ENCODE measurements around the gene ZNF835. TPM values are rescaled to one million over a fixed set of nuclear protein-coding genes. Genes with fewer than 3 reads are reported as not detected.
"Not testable (repeated sequence)": the region's sequence is repeated elsewhere in the genome, so short reads cannot be mapped to it uniquely, and the experiment has no call there.

ZNF835 gene
- total RNA-seq (2014; rRNA removed): not detected in 2 replicates
- not detected for polyA plus RNA-seq (2012)

DNA sequence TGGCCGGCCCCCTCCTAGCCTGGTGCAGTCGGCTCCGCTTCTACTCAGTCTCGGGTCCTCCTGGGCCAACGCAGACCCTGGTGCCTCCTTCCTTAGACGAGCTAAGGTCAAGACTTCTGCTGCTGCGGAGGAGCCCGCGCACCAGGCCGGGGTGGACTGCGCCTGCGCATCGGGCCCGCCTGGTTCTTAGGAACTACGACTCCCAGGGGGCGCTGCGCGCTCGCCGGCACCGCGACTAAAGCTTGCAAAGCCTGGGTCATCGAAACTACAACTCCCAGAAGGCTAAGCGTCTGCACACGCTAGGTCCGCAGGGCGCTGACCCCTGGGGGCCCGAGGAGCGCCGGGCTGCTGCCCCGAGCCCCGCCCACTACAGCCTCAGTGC, at the start of gene ZNF835:
ZNF835 (minus strand) TSS at position 145 of the 382 bp plus-strand sequence. CDS start 6,559 bp downstream, outside the sequence.
- no peak for DNase-seq (ENCODE audit: low read depth)

DNA sequence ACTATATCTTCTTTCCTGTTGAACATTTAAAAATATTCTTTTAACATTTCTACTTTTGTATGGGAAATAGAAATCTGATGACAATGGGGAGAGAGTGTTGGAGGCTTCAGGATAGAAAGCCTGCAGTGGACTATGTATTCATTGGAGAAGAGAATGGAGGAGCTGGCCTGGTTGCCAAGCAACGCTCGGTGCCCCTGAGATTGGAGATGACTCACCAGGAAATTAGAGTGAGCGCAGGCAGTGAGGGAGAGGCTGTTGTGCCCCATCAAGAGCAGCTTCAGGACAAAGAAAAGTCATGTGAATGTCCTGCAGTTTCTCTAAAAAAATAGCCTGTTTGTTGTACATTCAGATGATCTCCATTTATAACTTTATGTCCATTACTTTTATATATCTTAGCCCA, 48.7 kb upstream of the ZNF835 start:
- no peak for DNase-seq (ENCODE audit: low read depth)

DNA sequence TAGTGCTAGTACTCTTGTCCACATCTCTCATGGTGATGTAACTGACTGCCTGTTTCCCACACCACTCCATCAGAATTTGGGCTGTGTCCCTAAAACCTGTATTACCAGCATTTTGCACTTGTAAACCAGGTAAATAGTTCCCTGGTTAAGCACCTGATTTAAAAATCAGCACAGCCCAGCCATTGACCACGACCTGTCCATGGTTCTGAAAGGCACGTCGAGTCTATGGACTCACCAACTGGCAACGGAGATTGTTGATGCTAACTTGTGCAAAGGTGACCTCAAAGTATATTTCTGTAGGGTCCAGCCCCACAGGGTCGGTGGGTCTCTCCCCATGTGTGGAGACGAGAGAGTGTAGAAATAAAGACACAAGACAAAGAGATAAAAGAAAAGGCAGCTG, 46.7 kb upstream of the ZNF835 start:
- DNase-seq (ENCODE audit: low read depth): no peak

DNA sequence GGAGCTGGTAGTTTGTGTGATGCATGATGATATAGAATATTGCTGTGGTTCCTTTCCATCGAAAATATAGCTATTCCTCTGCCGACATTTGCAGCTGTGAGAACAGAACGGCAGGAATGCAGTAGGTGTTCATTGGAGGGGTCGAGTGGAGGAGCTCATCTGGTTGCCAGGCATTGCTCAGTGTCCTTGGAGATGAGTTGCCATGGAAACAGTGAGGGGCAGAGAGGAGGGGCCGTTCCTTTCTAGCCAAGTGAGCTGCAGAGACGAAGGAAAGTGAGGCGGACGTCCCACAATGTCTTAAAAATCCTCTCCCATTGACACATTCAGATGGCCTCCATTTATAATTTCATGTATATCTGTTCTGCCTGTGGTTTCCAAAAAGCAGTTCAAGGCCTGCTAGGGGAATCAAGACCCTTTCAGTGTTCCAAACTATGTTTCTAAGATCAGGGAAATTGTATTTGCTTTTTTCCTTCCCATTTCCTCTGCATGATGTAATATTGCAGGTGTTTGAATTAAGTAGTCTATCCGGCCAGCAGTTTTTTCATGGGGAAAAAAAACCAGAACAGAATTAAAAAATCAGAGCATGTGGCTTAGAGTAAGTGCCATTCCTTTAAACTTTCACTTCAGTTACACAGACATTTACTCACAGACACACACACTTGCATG, 41.2 kb upstream of the ZNF835 start:
- DNase-seq (ENCODE audit: low read depth): no peak

DNA sequence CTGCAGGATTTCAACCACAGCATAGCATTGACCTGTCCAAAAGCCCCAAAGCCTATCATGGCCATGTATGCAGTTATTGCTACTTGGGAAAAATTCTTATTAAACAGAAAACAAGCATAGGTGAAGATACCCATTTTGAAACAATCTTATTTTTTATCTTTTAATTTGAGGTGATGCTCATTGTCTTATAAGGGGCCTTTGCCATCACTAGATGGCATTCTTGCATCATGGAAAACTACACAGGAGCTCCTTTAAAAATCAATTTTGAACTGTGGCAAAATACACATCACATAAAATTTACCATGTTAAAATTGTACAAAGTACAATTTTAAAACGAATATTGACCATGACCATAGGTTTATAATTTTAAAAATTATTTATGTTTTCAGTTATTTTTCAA, 38.9 kb upstream of the ZNF835 start:
- DNase-seq (ENCODE audit: low read depth): no peak

DNA sequence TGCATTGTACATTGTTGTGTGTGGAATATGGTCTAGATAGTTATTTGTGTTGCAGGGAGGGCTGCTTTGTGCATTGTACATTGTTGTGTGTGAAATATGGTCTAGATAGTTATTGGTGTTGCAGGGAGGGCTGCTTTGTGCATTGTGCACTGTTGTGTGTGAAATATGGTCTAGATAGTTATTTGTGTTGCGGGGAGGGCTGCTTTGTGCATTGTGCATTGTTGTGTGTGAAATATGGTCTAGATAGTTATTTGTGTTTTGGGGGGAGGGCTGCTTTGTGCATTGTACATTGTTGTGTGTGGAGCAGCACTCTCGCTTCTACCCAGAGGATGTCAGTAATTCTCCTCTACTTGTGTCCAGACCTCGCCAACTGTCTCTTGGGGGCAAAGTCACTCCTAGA, 36.3 kb upstream of the ZNF835 start:
- DNase-seq (ENCODE audit: low read depth): no peak

DNA sequence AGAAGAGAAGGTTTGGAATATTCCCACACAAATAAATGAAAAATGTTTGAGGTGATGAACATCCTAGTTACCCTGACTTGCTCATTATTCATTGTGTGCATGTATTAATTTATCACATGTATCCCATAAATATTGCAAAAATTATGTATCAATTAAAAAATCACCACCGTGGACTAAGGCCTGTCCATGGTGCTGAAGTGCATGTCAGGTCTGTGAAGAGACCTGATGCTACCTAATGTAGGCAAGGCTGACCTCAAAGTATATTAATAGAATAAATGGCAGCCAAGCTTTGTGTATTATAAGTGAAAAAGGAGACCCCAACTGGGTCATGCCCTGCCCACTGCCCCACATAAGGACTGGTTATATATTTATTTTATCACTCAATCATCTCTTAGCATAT, 34.4 kb upstream of the ZNF835 start:
- DNase-seq (ENCODE audit: low read depth): no peak

DNA sequence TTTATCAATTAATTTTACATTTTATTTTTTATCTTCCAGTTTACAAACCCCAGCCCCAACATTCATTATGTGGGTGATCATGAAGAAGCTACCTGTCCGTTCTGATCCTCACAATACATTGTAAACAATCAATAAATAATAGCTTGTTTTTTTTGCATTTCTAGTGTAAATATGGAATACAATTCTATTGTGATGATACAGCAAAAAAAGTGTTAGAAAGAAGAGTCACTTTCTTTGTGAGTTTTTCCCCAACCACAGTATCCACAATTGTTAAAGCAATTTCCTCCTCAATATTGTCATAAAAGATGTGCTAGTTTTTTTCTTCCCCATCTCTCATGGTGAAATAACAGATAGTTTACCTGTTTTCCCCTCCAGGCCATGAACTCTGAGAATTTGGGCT, 30.3 kb upstream of the ZNF835 start:
- no peak for DNase-seq (ENCODE audit: low read depth)

DNA sequence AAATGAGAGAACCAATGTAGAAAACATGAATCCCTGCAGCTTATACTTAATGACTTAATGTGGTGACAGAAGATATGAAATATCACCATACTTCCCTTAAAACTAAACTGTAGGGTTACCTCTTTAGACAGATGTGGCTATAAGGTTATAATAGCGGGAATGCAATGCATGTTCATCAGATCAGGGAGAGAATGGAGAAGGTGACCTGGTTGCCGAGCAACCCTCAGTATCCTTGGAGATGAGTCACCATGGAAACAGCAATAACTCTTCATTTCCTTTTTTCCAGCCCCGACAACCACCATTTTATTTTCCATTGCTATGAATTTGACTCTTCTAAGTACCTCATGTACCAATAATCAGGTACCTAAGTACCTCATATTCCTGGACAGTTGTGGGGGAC, 28.0 kb upstream of the ZNF835 start:
- DNase-seq (ENCODE audit: low read depth): no peak

DNA sequence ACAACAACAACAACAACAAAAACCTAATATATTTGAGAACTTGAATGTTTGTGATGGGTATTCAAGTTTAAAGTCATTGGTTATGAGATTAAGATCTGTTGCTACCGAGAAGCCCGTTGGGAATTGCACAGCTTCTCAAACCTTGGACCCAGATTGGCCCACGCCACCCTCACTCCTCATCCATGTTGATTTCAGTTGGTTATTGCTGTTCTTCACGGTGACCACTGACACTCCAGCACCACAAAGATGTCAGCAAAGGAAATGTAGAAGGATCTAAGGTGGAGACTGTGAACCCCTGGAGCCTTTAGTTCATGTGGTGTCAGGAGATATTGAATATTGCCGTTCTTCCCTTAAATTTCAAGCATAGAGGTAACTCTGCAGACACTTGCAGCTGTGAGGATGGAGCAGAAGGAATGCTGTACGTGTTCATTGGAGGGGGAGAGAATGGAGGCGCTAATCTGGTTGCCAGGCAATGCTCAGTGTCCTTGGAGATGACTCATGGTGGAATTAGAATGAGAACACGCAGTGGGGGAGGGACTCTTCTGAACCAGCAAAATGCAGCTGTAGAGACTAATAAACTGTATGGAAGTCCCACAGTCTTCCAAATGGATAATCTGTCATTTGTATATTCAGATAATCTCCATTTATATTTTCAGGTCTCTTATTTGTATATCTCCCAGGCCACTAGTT, 20.8 kb upstream of the ZNF835 start:
- peak; percentile 3 for DNase-seq (ENCODE audit: low read depth)

DNA sequence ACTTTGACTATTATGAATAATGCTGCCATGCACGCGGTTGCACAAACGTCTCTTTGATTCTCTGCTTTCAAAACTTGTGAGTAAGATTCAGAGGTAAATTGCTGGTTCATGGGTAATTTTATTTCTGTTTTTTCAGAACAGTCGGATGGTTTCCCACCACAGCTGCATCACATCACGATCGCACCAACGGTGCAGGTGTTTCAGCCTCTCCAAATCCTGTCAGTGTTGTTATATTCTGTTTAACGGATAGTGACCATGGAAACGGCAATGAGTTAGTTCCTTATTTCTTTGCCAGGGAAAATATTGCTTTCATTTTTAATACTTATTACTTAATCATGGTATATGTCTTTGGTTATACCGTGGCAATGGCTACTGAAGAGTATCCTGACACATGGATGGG, 19.1 kb upstream of the ZNF835 start:
- no peak for DNase-seq (ENCODE audit: low read depth)

DNA sequence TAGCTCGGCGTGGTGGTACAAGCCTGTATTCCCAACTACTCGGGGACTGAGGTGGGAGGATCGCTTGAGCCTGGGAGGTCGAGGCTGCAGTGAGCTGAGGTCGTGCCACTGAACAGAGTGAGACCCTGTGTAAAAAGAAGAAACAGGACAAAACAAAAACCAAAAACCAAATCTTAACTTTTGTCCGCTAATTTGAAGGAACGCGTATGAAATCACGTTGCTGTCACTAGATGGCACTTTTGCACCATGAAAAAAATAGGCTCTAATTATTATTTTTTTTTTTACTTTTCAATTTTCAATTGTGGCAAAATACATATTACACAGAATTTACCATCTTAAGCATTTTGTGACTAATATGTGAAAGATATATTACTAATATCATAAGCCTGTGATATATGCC, 17.6 kb upstream of the ZNF835 start:
- no peak for DNase-seq (ENCODE audit: low read depth)

DNA sequence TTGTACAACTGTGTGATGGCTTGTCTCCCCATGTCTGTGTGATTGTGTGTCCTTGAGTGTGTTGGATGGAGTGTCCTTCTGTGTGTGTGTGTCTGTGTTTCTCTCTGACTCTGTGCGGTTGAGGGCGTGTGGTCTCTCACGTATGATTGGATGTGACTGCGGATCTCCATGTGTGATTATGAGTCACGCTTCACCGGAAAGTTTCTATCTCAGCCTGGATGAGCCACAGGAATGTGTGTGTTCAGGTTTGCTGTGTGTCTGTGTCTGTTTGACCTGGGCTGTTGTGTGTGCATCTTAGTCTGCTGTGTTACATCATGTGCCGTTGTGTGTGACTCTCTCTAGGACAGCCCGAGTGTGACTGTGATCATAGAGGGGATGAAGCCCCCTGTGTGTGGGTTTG, 15.5 kb upstream of the ZNF835 start:
- DNase-seq (ENCODE audit: low read depth): peak; percentile 4

DNA sequence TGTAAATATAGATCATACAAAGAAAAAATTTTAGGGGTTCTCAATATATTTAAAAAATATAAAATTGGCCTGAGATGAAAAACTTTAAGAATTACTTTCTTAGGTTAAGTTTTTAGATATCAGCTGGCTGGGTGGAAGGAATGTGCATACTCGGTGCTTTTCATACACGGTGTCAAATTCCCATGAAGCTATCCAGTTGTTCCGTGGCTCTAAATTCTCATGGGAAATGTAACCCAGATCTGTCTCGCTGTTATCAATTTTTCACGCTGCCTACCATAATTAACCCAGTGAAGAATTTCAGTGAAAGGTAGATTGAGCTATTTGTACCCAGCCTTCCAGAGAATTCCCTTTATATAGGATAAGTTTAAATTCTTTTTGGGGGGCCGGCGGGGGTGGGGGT, 11.6 kb upstream of the ZNF835 start:
- DNase-seq (ENCODE audit: low read depth): no peak

DNA sequence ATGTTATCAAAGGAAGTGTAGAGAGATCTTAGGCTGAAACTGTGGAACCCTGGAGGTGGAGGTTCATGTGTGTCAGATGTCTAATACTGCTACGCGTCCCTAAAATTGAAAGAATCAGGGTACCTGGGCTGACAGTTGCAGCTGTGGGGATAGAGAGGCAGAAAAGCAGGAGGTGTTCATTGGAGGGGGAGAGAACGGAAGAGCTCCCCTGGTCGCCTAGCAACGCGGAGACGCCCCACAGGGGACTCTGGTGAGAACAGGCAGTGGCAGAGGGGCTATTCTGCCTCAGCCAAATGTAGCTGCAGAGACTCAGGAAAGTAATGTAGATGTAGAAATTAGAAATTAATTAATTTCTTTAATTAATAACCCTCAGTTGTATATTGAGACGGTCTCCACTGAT, 10.1 kb upstream of the ZNF835 start:
- DNase-seq (ENCODE audit: low read depth): no peak

DNA sequence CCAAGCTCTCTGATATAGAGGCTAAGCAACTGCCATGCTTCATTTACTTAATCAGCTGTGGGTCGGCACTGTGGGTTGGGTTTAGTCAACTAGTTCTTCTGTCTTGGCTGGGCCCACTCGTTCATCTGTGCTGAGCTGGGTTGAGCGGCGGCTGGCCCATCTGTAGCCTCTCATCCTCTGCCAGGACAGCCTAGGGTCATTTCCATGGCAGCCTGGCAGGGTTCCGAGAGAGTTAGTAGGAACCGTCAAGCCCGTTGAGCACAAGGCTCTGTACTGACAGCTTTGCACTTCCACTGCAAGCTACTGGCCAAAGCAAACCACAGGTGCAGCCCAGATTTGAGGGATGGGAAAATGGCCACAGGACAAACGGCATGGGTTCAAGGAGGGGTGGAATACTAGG, 6.6 kb upstream of the ZNF835 start:
- DNase-seq (ENCODE audit: low read depth): no peak

DNA sequence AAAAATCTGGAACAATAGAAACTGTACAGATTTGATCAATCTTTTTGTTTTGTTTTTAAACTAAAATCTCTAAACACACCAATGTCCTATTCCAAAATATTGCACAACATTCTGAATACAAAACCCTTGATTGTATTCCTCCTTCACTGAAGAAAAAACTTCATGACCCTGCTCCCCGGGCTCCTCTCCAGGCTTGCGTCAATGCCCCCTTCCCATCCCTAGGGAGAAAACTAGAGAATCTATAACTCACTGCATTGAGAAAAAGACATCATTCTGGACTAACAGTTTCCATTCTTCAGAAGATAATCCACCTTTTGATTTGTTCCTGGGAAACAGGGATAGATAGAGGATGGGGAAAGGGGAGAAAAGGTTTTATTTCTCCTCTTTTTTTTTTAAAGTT, 1.1 kb upstream of the ZNF835 start:
- DNase-seq (ENCODE audit: low read depth): not testable (repeated sequence)

DNA sequence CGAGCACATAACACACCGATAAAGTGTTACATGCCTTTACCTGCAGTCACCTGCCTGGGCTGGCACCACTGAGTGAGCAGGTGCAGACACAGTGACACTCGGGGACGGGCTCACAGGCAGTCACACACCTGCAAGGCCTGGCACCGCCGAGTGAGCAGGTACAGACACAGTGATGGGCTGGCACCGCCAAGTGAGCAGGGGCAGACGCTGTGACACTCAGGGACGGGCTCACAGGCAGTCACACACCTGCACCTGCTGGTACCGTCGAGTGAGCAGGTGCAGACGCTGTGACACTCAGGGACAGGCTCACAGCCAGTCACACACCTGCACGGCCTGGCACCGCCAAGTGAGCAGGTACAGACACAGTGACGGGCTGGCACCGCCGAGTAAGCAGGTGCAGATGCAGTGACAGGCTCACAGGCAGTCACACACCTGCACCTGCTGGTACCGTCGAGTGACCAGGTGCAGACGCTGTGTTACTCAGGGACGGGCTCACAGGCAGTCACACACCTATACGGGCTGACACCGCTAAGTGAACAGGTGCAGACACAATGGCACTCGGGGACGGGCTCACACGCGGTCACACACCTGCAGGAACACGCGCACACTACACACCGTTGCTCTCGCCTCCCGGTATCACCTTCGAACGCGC, 470 bp downstream of the ZNF835 start:
- DNase-seq (ENCODE audit: low read depth): no peak

DNA sequence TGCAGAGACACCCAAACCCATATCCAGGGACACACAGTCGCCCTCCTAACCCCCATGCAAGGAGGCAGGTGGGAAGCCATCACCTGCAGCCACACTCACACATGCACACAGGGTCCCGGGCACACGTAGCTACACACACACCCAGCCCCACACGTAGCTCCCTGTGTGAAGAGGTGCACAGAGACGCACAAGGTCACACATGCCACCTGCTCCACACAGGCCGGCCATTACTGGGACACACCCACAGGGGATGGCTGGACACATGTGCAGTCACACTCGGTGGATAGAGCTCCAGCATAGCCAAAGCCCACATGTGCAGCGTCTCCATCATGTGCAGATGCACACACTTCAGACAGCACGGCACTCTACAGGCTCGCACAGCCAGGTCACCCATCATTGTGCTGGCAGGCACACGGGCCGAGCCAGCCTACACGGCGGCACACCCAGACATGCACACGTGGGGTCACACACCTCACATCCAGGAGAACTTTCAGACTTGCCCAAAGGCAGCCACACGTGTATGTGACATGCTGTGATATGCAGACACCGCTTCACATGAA, 1.1 kb downstream of the ZNF835 start:
- no peak for DNase-seq (ENCODE audit: low read depth)

DNA sequence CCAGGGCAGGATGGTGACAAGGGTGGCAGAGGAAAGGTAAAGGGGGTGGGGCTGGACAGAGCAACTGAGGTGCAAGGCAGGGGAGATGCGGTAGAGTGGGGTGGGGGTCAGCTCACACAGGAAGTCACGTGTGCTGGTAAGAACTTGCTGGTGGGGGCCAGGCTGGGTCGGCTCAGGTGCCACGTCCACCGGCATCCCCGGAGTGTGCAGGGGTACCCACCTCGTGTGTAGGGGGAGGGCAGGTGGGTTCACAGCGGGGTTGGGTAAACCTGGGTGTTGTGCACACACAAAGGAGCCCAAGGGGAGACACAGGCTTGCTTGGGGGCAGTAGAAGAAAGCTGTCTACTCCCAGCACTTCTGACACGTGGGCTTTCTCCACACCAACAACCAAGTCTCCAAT, 2.9 kb downstream of the ZNF835 start:
- no peak for DNase-seq (ENCODE audit: low read depth)

DNA sequence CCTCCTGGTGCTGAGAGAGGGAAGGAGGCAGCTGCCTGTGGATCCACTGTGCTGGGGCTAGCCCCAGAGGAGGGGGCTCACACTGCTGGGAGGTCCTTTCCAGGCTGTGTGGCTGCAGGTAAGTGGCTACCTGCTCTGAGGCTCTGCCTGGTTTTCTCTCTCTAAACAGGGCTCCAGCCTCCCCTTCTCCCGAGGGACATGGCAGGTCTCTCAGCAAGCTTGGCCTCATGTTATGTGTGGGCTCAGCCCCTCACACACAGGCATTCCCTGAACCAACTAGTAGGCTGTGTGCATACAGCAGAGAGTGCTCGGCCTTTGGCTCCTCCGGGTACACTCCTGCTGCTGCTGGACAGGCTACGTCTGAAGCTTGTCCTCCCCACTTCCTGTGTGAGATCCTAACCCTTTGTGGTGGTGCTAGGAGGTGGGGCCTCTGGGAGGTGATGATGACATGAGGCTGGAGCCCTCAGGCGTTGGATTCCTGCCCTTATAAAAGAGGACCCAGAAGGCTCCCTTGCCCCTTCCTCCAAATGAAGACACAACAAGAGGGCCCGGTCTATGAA, 4.2 kb downstream of the ZNF835 start:
- no peak for DNase-seq (ENCODE audit: low read depth)

DNA sequence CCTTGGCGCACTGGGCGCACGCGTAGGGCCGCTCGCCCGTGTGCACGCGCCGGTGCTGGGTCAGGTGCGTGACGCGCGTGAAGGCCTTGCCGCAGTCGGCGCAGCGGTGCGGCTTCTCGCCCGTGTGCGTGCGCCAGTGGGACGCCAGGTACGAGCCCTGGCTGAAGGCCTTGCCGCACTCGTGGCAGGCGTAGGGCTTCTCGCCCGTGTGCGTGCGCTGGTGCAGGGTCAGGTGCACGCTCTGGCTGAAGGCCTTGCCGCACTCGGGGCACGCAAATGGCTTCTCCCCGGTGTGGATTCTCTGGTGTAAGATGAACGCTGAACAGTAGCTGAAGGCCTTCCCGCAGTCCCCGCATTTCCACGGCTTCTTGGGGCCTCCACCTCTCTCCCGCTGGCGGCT, 7.0 kb downstream of the ZNF835 start:
- no peak for DNase-seq (ENCODE audit: low read depth)
